PFSK-1 (cell line): ENCODE data around the gene NUP214.

ENCODE experiments used
- FOXP2 ChIP-seq: optimal IDR thresholded peaks from 2 replicates; pipeline ENCODE3; 2011; ENCODE audit warnings: borderline replicate concordance, control low read depth, inconsistent platforms; ENCODE audit not compliant: insufficient read depth; ENCODE audit errors: extremely low read length, extremely low read depth
- POLR2AphosphoS5 ChIP-seq: IDR thresholded peaks from 2 replicates; pipeline ENCODE4 v1.6.1; 2012; ENCODE audit warnings: low read depth, mild to moderate bottlenecking, control low read depth, low read length, moderate library complexity
- SIN3A ChIP-seq: IDR thresholded peaks from 2 replicates; pipeline ENCODE4 v1.6.1; 2012; ENCODE audit warnings: mild to moderate bottlenecking, low read length, moderate library complexity, borderline replicate concordance; ENCODE audit not compliant: insufficient read depth
- TAF1 ChIP-seq: IDR thresholded peaks from 2 replicates; pipeline ENCODE4 v1.6.1; 2012; ENCODE audit warnings: low read length, control low read depth, borderline replicate concordance; ENCODE audit not compliant: insufficient read depth
- TF ChIP-seq, protein P1 (sequence below), 2 experiments: IDR thresholded peaks; 2 replicates each; pipeline versions ENCODE4 v1.6.1 to v1.8.0; 2011 to 2012; ENCODE audit warnings: low read depth in 2 of 2, low read length in 2 of 2, control low read depth in 1 of 2, inconsistent platforms in 1 of 2, mild to moderate bottlenecking in 1 of 2, moderate library complexity in 1 of 2; ENCODE audit not compliant: insufficient read depth in 1 of 2

DNA sequence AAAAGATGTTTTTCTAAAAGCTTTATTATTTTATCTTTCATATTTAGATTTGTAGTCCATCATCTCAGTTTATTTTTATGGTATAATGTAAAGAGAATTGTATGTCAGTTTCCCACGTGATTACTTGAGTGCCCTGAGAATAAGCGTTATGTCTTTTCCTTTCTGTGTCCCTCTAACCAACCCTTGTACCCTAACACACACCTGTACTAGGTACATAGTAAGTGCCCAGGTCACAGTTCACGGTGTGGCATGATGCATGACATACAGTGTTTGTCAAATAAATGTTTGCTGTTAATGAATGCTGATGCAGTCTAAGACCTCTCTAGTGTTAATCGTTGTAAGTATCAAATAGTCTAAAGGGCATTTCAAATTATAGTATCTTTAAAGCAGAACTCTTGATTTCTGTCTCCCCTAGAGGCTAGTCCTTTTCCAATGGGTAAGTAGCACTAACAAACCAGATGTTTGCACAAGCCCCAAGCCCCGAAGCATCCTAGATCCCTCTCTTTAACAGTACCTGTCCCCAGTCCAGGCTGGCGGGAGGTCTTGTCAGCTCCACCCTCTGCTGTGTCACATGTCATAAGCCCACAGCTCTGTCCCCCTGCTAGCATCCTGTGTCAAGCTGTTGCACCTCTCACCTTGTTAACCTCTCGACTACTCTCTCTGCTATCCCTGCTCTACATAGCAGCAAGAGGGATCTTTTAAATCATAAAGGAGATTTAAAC is 23.7 kb downstream of the NUP214 start:
- TF ChIP-seq TAF1 (no peak), FOXP2 (no peak), POLR2AphosphoS5 (no peak), SIN3A (no peak)
- TF ChIP-seq, protein P1, sequence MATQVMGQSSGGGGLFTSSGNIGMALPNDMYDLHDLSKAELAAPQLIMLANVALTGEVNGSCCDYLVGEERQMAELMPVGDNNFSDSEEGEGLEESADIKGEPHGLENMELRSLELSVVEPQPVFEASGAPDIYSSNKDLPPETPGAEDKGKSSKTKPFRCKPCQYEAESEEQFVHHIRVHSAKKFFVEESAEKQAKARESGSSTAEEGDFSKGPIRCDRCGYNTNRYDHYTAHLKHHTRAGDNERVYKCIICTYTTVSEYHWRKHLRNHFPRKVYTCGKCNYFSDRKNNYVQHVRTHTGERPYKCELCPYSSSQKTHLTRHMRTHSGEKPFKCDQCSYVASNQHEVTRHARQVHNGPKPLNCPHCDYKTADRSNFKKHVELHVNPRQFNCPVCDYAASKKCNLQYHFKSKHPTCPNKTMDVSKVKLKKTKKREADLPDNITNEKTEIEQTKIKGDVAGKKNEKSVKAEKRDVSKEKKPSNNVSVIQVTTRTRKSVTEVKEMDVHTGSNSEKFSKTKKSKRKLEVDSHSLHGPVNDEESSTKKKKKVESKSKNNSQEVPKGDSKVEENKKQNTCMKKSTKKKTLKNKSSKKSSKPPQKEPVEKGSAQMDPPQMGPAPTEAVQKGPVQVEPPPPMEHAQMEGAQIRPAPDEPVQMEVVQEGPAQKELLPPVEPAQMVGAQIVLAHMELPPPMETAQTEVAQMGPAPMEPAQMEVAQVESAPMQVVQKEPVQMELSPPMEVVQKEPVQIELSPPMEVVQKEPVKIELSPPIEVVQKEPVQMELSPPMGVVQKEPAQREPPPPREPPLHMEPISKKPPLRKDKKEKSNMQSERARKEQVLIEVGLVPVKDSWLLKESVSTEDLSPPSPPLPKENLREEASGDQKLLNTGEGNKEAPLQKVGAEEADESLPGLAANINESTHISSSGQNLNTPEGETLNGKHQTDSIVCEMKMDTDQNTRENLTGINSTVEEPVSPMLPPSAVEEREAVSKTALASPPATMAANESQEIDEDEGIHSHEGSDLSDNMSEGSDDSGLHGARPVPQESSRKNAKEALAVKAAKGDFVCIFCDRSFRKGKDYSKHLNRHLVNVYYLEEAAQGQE (IDR thresholded peaks at IDR 0.05; ENCODE audit: insufficient read depth in 1 of 2, low read depth in 2 of 2, low read length in 2 of 2): no peak
